Caco-2 (cell line): Measurements from ENCODE around the gene MAP1B. TPM values are rescaled to one million over a fixed set of nuclear protein-coding genes. Genes with fewer than 3 reads are reported as not detected.

Experiments
- BruUV-seq: library from RNA; stranded (reverse); fragments of 400-500 nt; replicated peaks from 2 replicates; lab custom pipeline; 2021; lab: Mats Ljungman, UMichigan
- CTCF ChIA-PET: fragments of 300-600 bp; sonication (Branson Sonifier 250); formaldehyde crosslinking; loops from one replicate; lab custom pipeline; 2022; ENCODE audit warnings: antibody characterized with exemption; lab: Charles Lee
- POLR2A ChIA-PET: fragments of 300-600 bp; sonication (Branson Sonifier 250); formaldehyde crosslinking; loops from one replicate; lab custom pipeline; 2022; ENCODE audit warnings: antibody characterized with exemption; lab: Charles Lee
- DNase-seq, 2 experiments: peaks; one replicate each; pipeline versions ENCODE4 v3.0.0 to v3.0.0-alpha.2; 2020 to 2022
- H3K27me3 ChIP-seq: replicated peaks from 2 replicates; pipeline ENCODE4 v1.6.0; 2011; ENCODE audit warnings: low read length; ENCODE audit not compliant: control insufficient read depth, insufficient read depth
- H3K36me3 ChIP-seq: 2 replicates; pipeline ENCODE4 v1.5.1; 2011; ENCODE audit warnings: low read length; ENCODE audit not compliant: control insufficient read depth, insufficient read depth
- H3K4me1 ChIP-seq: fragments of 250-450 bp; sonication (Bioruptor Pico); 2 replicates; pipeline ENCODE4 v1.5.1; 2020; ENCODE audit warnings: mild to moderate bottlenecking
- H3K4me3 ChIP-seq: 2 replicates; pipeline ENCODE4 v1.5.1; 2011; ENCODE audit warnings: low read depth, mild to moderate bottlenecking, control low read depth, low read length
- H3K9me3 ChIP-seq: fragments of 250-450 bp; sonication (Bioruptor Pico); 2 replicates; pipeline ENCODE4 v1.5.1; 2020; ENCODE audit warnings: mild to moderate bottlenecking, moderate library complexity
- H3K27ac Mint-ChIP-seq: one replicate; pipeline ENCODE4 v1.8.0; 2022; ENCODE audit warnings: mixed read lengths; ENCODE audit not compliant: unreplicated experiment
- H3K27me3 Mint-ChIP-seq: one replicate; pipeline ENCODE4 v1.8.0; 2022; ENCODE audit warnings: mixed read lengths; ENCODE audit not compliant: insufficient read depth, unreplicated experiment
- H3K36me3 Mint-ChIP-seq: one replicate; pipeline ENCODE4 v1.8.0; 2022; ENCODE audit warnings: mild to moderate bottlenecking, mixed read lengths; ENCODE audit not compliant: insufficient read depth, unreplicated experiment
- H3K4me1 Mint-ChIP-seq: one replicate; pipeline ENCODE4 v1.8.0; 2022; ENCODE audit warnings: low read depth, mixed read lengths; ENCODE audit not compliant: unreplicated experiment
- H3K4me3 Mint-ChIP-seq: one replicate; pipeline ENCODE4 v1.8.0; 2022; ENCODE audit warnings: mild to moderate bottlenecking, moderate library complexity, mixed read lengths; ENCODE audit not compliant: unreplicated experiment
- H3K9me3 Mint-ChIP-seq: one replicate; pipeline ENCODE4 v1.8.0; 2022; ENCODE audit warnings: mixed read lengths; ENCODE audit not compliant: unreplicated experiment
- intact Hi-C: fragments of 100-400 bp; cut with micrococcal nuclease; formaldehyde crosslinking; loops from one replicate; pipeline ENCODE4 v1.10.0; 2022; ENCODE audit not compliant: unreplicated experiment
- total RNA-seq: library from RNA; stranded (reverse); gene quantifications from 2 replicates; pipeline ENCODE4 v1.2.3, GENCODE V29; 2022
- TF ChIP-seq, protein P1 (sequence below), 2 experiments: fragments of 200-600 bp in 1 of 2; IDR thresholded peaks; 1 replicate in 1 of 2; 2 replicates in 1 of 2; pipeline versions ENCODE4 v1.5.1 to v1.8.0; 2011 to 2022; ENCODE audit warnings: antibody characterized with exemption in 1 of 2, control low read depth in 1 of 2, inconsistent platforms in 1 of 2, low read depth in 1 of 2, low read length in 1 of 2, mild to moderate bottlenecking in 1 of 2, moderate library complexity in 1 of 2; ENCODE audit not compliant: insufficient read depth in 1 of 2, severe bottlenecking in 1 of 2, unreplicated experiment in 1 of 2

The MAP1B gene
- total RNA-seq, 1 experiment from 2014 or later, result 0.66 TPM

DNA sequence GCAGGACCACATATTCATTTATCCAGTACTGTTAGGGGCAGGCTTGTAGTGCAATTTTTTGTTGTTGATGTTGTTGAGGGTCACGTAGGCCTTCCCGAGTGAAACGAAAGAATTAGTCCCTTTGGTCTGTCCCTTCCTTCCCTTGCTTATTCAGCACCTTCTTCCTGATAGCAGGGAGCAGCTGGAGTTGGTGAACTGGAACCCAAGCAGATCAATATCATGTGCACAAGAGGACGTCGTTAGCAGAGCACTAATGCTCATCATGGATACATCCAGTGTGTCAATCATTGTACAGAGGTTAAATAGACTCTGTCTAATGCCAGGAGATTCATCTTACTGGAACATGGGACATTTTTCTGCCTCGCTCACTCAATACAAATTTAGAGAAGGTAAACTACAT is 33.0 kb upstream of the MAP1B start:
- H3K9me3 Mint-ChIP-seq, result no peaks in the 10 kb centered on the region
- TF ChIP-seq, protein P1, sequence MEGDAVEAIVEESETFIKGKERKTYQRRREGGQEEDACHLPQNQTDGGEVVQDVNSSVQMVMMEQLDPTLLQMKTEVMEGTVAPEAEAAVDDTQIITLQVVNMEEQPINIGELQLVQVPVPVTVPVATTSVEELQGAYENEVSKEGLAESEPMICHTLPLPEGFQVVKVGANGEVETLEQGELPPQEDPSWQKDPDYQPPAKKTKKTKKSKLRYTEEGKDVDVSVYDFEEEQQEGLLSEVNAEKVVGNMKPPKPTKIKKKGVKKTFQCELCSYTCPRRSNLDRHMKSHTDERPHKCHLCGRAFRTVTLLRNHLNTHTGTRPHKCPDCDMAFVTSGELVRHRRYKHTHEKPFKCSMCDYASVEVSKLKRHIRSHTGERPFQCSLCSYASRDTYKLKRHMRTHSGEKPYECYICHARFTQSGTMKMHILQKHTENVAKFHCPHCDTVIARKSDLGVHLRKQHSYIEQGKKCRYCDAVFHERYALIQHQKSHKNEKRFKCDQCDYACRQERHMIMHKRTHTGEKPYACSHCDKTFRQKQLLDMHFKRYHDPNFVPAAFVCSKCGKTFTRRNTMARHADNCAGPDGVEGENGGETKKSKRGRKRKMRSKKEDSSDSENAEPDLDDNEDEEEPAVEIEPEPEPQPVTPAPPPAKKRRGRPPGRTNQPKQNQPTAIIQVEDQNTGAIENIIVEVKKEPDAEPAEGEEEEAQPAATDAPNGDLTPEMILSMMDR (IDR thresholded peaks at IDR 0.05; ENCODE audit: insufficient read depth in 1 of 2, low read depth in 1 of 2, low read length in 1 of 2, severe bottlenecking in 1 of 2, unreplicated experiment in 1 of 2), result no peak

DNA sequence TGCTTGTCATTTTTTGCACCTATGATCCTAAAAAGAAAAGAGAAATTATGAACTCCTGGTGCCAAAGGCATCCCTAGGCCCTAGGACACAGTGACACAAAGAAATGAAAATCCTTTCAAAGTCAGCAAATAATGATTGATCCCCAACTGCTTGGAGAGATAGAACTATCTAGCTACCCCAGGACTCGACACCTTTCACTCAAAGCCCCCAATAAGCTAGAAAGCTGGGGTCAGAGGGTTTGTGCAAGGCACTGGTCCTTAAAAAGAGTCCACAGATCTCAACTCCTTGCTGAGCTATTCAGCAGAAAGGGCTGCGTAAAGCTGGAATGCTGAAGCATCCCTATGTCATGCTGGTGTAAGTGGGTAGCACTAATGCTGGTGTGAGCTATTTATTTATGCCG is 31.8 kb upstream of the MAP1B start:
- no peaks in the 10 kb centered on the region for H3K36me3 Mint-ChIP-seq
- H3K9me3 Mint-ChIP-seq, result no peaks in the 10 kb centered on the region
- BruUV-seq, result no TSS peak
- CTCF ChIA-PET, result no interaction called here
- no peak for DNase-seq
- TF ChIP-seq, protein P1 (IDR thresholded peaks at IDR 0.05; ENCODE audit: insufficient read depth in 1 of 2, low read depth in 1 of 2, low read length in 1 of 2, severe bottlenecking in 1 of 2, unreplicated experiment in 1 of 2), result no peak
- H3K9me3 ChIP-seq, result no peaks in the 10 kb centered on the region
- no peak overlapping the region for H3K4me3 ChIP-seq
- no peak overlapping the region for H3K4me3 Mint-ChIP-seq
- H3K27me3 Mint-ChIP-seq, result peaks cover 18% of the 10 kb centered on the region
- H3K4me1 ChIP-seq, result no peaks in the 10 kb centered on the region
- POLR2A ChIA-PET, result no interaction called here
- H3K36me3 ChIP-seq, result no peaks in the 10 kb centered on the region
- no peaks in the 10 kb centered on the region for H3K4me1 Mint-ChIP-seq
- peaks cover 3% of the 10 kb centered on the region; the same call in 1 of the 2 replicates for H3K27me3 ChIP-seq
- intact Hi-C loops, result no loop called here
- no peak overlapping the region for H3K27ac Mint-ChIP-seq

More for the DNA sequence above, 33.0 kb upstream of the MAP1B start:
- ChIA-PET POLR2A (no interaction called here), CTCF (no interaction called here)
- H3K4me1 ChIP-seq, result no peaks in the 10 kb centered on the region
- no TSS peak for BruUV-seq
- Mint-ChIP-seq H3K36me3 (no peaks in the 10 kb centered on the region), H3K4me1 (no peaks in the 10 kb centered on the region), H3K27ac (no peak overlapping the region), H3K27me3 (peaks cover 16% of the 10 kb centered on the region), H3K4me3 (no peak overlapping the region)
- peaks cover 3% of the 10 kb centered on the region; the same call in 1 of the 2 replicates for H3K27me3 ChIP-seq
- intact Hi-C loops, result no loop called here
- no peak for DNase-seq
- no peaks in the 10 kb centered on the region for H3K9me3 ChIP-seq
- no peak overlapping the region for H3K4me3 ChIP-seq
- H3K36me3 ChIP-seq, result no peaks in the 10 kb centered on the region

DNA sequence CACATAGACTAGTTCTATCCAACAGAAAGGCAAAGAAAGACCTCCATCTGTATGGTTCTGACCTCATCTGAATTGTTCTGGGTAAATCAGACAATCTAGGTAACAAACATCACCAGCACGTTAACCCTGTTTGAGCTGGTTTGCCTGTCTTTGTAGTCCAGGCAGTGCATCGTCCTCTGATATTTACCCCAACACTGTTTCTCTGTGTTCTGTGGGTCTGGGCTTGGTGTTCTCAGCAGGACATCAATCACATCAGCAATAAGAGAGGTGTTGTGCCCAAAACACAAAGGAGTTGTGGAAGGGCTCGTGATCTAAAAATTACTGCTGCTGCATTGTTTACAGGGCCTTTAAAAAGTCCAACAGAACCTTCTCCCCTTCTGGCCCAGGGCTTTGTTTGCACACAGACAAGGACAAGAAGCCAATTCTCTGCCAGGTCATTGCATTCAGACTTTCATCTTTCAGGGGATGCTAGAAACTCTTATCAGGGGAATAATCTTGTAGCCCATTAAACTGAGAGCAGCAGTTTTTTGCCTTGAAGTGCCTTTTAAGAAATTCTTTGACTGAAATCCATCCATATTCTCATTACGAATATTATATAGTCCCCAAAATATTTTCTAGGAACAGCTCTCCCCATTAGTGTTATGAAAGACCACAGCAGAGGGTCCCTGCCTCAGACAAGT is 30.5 kb upstream of the MAP1B start:
- peaks cover 19% of the 10 kb centered on the region for H3K27me3 Mint-ChIP-seq

More for the DNA sequence above, 30.5 kb upstream of the MAP1B start:
- no TSS peak for BruUV-seq
- intact Hi-C loops, result no loop called here
- H3K36me3 Mint-ChIP-seq, result no peaks in the 10 kb centered on the region
- no peak overlapping the region for H3K4me3 ChIP-seq
- ChIA-PET CTCF (no interaction called here), POLR2A (no interaction called here)
- no peaks in the 10 kb centered on the region for H3K4me1 ChIP-seq
- H3K9me3 ChIP-seq, result no peaks in the 10 kb centered on the region
- H3K9me3 Mint-ChIP-seq, result no peaks in the 10 kb centered on the region
- H3K4me3 Mint-ChIP-seq, result no peak overlapping the region
- peaks cover 3% of the 10 kb centered on the region; the same call in 1 of the 2 replicates for H3K27me3 ChIP-seq
- TF ChIP-seq, protein P1 (IDR thresholded peaks at IDR 0.05; ENCODE audit: insufficient read depth in 1 of 2, low read depth in 1 of 2, low read length in 1 of 2, severe bottlenecking in 1 of 2, unreplicated experiment in 1 of 2), result no peak
- no peaks in the 10 kb centered on the region for H3K4me1 Mint-ChIP-seq
- no peak overlapping the region for H3K27ac Mint-ChIP-seq
- DNase-seq, result no peak
- H3K36me3 ChIP-seq, result no peaks in the 10 kb centered on the region
